ENCODE measurements around the gene CRTAP.

DNA sequence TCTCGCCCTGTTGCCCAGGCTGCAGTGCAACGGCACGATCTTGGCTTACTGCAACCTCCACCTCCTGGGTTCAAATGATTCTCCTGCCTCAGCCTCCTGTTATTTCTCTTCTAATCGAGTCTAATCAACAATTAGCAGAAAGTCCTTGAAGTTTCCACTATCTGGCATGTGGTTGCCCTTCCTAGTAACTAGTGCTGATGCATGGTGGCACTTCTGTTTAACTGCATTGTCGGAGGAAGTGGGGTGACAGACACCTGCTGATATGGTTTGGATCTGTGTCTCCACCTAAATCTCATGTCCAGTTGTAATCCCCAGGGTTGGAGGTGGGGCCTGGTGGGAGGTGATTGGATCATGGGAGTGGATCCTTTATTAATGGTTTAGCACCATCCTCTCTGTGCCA, 9.2 kb downstream of the CRTAP start:
- TF ChIP-seq, protein P1, sequence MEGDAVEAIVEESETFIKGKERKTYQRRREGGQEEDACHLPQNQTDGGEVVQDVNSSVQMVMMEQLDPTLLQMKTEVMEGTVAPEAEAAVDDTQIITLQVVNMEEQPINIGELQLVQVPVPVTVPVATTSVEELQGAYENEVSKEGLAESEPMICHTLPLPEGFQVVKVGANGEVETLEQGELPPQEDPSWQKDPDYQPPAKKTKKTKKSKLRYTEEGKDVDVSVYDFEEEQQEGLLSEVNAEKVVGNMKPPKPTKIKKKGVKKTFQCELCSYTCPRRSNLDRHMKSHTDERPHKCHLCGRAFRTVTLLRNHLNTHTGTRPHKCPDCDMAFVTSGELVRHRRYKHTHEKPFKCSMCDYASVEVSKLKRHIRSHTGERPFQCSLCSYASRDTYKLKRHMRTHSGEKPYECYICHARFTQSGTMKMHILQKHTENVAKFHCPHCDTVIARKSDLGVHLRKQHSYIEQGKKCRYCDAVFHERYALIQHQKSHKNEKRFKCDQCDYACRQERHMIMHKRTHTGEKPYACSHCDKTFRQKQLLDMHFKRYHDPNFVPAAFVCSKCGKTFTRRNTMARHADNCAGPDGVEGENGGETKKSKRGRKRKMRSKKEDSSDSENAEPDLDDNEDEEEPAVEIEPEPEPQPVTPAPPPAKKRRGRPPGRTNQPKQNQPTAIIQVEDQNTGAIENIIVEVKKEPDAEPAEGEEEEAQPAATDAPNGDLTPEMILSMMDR (IDR thresholded peaks at IDR 0.05; ENCODE audit: insufficient read depth, low read length), result no peak
- no peak for TF ChIP-seq POLR2AphosphoS5 (IDR thresholded peaks at IDR 0.05; ENCODE audit: low read depth)
- TF ChIP-seq, protein P2, sequence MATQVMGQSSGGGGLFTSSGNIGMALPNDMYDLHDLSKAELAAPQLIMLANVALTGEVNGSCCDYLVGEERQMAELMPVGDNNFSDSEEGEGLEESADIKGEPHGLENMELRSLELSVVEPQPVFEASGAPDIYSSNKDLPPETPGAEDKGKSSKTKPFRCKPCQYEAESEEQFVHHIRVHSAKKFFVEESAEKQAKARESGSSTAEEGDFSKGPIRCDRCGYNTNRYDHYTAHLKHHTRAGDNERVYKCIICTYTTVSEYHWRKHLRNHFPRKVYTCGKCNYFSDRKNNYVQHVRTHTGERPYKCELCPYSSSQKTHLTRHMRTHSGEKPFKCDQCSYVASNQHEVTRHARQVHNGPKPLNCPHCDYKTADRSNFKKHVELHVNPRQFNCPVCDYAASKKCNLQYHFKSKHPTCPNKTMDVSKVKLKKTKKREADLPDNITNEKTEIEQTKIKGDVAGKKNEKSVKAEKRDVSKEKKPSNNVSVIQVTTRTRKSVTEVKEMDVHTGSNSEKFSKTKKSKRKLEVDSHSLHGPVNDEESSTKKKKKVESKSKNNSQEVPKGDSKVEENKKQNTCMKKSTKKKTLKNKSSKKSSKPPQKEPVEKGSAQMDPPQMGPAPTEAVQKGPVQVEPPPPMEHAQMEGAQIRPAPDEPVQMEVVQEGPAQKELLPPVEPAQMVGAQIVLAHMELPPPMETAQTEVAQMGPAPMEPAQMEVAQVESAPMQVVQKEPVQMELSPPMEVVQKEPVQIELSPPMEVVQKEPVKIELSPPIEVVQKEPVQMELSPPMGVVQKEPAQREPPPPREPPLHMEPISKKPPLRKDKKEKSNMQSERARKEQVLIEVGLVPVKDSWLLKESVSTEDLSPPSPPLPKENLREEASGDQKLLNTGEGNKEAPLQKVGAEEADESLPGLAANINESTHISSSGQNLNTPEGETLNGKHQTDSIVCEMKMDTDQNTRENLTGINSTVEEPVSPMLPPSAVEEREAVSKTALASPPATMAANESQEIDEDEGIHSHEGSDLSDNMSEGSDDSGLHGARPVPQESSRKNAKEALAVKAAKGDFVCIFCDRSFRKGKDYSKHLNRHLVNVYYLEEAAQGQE (IDR thresholded peaks at IDR 0.05; ENCODE audit: insufficient replicate concordance, low read depth), result no peak
- TF ChIP-seq SPI1 (IDR thresholded peaks at IDR 0.05; ENCODE audit: borderline replicate concordance, low read depth), result no peak
- TF ChIP-seq GABPA (IDR thresholded peaks at IDR 0.05; ENCODE audit: low read depth), result no peak
